Ishikawa (cell line): ENCODE data around the gene MAT2B.

Experiments
- MAX ChIP-seq: IDR thresholded peaks from 2 replicates; pipeline ENCODE4 v1.6.1; 2012
- RAD21 ChIP-seq: IDR thresholded peaks from 2 replicates; pipeline ENCODE4 v1.6.1; 2012; ENCODE audit warnings: low read depth
- TF ChIP-seq, protein P1 (sequence below): IDR thresholded peaks from 2 replicates; pipeline ENCODE4 v1.6.1; 2012

DNA sequence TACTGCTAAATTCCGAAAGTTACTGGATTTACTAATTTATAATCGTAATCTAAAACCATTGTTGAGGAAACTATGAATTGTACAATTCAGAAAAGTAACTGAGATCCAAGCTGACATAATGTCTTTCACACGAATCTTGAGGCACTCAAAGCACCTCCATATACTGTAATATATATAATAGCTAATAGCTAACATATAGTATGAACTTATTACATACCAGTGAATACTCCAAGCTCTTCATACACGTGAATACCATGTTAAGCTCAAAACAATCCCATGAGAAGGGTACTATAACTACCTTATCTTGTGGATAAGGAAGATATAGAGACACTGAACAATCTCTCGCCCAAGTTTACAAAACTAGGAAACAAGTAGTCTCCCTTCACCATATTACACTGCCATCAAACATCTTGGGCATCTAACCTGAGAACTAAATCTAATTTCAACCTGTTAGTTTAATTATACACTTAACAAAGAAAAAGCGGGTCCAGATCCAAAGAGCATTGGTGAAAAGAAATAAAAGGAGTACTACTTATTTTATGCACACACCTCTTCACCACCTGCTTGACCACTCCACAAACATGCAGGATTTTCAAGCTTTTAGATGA, 46.5 kb upstream of the MAT2B start:
- no peak for TF ChIP-seq RAD21
- TF ChIP-seq, protein P1, sequence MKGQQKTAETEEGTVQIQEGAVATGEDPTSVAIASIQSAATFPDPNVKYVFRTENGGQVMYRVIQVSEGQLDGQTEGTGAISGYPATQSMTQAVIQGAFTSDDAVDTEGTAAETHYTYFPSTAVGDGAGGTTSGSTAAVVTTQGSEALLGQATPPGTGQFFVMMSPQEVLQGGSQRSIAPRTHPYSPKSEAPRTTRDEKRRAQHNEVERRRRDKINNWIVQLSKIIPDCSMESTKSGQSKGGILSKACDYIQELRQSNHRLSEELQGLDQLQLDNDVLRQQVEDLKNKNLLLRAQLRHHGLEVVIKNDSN, result no peak
- TF ChIP-seq MAX, result no peak
